Amniotic stem cell (primary cell): Measurements from ENCODE around the gene DSC1.
"Not testable (repeated sequence)": the region's sequence is repeated elsewhere in the genome, so short reads cannot be mapped to it uniquely, and the experiment has no call there.

Source experiments
- DNase-seq: peaks from one replicate; lab custom pipeline; 2025; lab: John Stamatoyannopoulos, UW

DSC1 gene

GRCh38 chr18:31171144-31171839 lies 8.6 kb upstream of the DSC1 start:
- DNase-seq, result no peak

GRCh38 chr18:31170335-31170734 lies 7.7 kb upstream of the DSC1 start:
- DNase-seq, result no peak

- DNase-seq, result no peak
Measured at GRCh38 chr18:31162419-31162793, 250 bp downstream of the DSC1 start.

GRCh38 chr18:31161757-31162418 lies 768 bp downstream of the DSC1 start:
- DNase-seq, result no peak

GRCh38 chr18:31156821-31157763 lies 5.6 kb downstream of the DSC1 start:
- DNase-seq, result no peak

GRCh38 chr18:31155498-31155897 lies 7.2 kb downstream of the DSC1 start:
- no peak for DNase-seq

GRCh38 chr18:31154181-31154580 lies 8.5 kb downstream of the DSC1 start:
- no peak for DNase-seq

- DNase-seq, result no peak
Measured at GRCh38 chr18:31149351-31149750, 13.3 kb downstream of the DSC1 start.

- DNase-seq, result no peak
Measured at GRCh38 chr18:31148600-31148999, 14.1 kb downstream of the DSC1 start.

GRCh38 chr18:31146809-31147208 lies 15.8 kb downstream of the DSC1 start:
- no peak for DNase-seq

- DNase-seq, result no peak
Measured at GRCh38 chr18:31143025-31143424, 19.6 kb downstream of the DSC1 start.

- DNase-seq, result no peak
Measured at GRCh38 chr18:31138709-31139108, 23.9 kb downstream of the DSC1 start.

GRCh38 chr18:31134988-31135529 lies 27.6 kb downstream of the DSC1 start:
- DNase-seq, result no peak

GRCh38 chr18:31129398-31130115 lies 33.1 kb downstream of the DSC1 start:
- DNase-seq, result no peak

- no peak for DNase-seq
Measured at GRCh38 chr18:31125878-31126277, 36.8 kb downstream of the DSC1 start.

- not testable (repeated sequence) for DNase-seq
Measured at GRCh38 chr18:31123125-31123524, 39.5 kb downstream of the DSC1 start.

- DNase-seq, result no peak
Measured at GRCh38 chr18:31120594-31120993, 42.1 kb downstream of the DSC1 start.

GRCh38 chr18:31116853-31117595 lies 45.6 kb downstream of the DSC1 start:
- DNase-seq, result no peak

- no peak for DNase-seq
Measured at GRCh38 chr18:31112804-31113203, 49.9 kb downstream of the DSC1 start.

GRCh38 chr18:31105733-31106132 lies 56.9 kb downstream of the DSC1 start:
- no peak for DNase-seq

GRCh38 chr18:31104444-31104843 lies 58.2 kb downstream of the DSC1 start:
- no peak for DNase-seq
